ENCODE results near the gene TGM1. TPM values are rescaled to one million over a fixed set of nuclear protein-coding genes. Genes with fewer than 3 reads are reported as not detected.

The TGM1 gene
- total and polyA plus RNA-seq, 7 donors, result 0.33 to 2.7 (median 0.89) TPM; not detected in 1

DNA sequence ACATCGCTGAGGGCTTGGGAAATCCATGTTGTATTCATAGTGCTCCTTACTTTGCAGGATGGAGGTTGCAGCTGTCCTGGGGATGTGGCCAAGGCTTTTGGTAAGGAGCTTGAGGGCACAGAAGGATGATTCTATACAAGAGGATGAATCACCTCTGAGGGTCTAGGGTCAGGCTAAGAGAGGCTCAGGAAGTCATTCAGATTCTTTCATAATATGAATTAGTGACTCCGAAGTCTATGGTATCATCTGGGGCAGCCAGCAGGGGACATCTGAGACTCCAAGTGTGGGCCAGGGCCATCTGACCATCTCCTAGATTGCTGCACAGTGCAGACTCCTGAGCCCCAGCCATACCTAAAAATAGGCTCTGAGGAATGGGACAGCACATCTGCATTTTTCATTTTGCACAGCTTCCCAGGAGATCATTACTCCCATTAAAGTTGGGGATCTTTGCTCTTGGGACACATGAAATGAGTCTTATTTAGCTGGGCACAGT, 25.5 kb downstream of the TGM1 start:
- TF ChIP-seq, protein P1, sequence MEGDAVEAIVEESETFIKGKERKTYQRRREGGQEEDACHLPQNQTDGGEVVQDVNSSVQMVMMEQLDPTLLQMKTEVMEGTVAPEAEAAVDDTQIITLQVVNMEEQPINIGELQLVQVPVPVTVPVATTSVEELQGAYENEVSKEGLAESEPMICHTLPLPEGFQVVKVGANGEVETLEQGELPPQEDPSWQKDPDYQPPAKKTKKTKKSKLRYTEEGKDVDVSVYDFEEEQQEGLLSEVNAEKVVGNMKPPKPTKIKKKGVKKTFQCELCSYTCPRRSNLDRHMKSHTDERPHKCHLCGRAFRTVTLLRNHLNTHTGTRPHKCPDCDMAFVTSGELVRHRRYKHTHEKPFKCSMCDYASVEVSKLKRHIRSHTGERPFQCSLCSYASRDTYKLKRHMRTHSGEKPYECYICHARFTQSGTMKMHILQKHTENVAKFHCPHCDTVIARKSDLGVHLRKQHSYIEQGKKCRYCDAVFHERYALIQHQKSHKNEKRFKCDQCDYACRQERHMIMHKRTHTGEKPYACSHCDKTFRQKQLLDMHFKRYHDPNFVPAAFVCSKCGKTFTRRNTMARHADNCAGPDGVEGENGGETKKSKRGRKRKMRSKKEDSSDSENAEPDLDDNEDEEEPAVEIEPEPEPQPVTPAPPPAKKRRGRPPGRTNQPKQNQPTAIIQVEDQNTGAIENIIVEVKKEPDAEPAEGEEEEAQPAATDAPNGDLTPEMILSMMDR (IDR thresholded peaks at IDR 0.05), result no peak
- no peak for TF ChIP-seq EP300 (IDR thresholded peaks at IDR 0.05)
- no peak for TF ChIP-seq POLR2AphosphoS5 (IDR thresholded peaks at IDR 0.05)
- no peak for TF ChIP-seq POLR2A (IDR thresholded peaks at IDR 0.05)
- 92 to 97% methylated on average over 2 of the region's 2 CpGs for WGBS, 2 donors
- no peaks in the 10 kb centered on the region for H3K9me3 ChIP-seq
- H3K36me3 ChIP-seq, result peaks cover 30 to 70% (median 45%) of the 10 kb centered on the region in 4 donors
- DNase-seq, result no peak
- no peaks in the 10 kb centered on the region for H3K27me3 ChIP-seq
- H3K4me3 ChIP-seq, result no peak overlapping the region
- no peak overlapping the region for H3K27ac ChIP-seq
- intact Hi-C loops (cut with DNase I), result no loop called here
- H3K4me1 ChIP-seq, result peaks cover 0 to 52% (median 45%) of the 10 kb centered on the region in 4 donors

DNA sequence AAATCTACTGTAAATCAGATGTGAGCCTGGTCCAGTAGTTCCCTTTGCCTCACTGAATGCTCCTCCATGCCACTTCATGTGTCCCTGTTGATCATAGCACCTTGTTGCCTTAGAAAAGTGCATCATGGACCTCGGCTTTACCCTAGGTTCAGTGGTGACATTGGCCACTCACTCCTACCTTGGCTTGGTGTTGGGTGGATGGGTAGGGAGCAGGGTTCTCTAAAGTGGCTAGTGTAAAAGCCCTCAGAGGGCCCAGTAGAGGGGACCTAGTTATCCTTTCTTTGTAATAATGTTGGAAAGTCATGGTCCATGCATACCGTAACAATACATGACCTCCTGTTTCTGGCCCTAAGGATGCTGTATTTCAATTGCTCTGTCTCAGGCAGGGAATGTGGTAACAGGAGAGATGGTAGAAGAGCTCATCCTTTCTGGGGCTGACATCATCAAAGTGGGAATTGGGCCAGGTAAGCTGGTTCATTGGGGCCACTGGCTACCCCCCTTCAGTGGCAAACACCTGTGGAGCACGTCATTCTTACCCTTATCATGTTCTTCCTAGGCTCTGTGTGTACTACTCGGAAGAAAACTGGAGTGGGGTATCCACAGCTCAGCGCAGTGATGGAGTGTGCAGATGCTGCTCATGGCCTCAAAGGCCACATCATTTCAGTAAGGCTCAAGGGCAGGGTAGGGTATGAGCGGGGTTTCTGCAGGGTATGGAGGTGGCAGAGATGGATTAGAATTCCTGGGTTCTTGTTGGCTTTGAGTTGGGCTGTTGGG, 26.1 kb downstream of the TGM1 start:
- no peaks in the 10 kb centered on the region for H3K9me3 ChIP-seq
- H3K36me3 ChIP-seq, result peaks cover 30 to 70% (median 45%) of the 10 kb centered on the region in 4 donors
- H3K27ac ChIP-seq, result no peak overlapping the region
- no peak for DNase-seq
- intact Hi-C loops (cut with DNase I), result no loop called here
- TF ChIP-seq EP300 (IDR thresholded peaks at IDR 0.05), result no peak
- TF ChIP-seq, protein P1 (IDR thresholded peaks at IDR 0.05), result no peak
- peaks cover 0 to 52% (median 45%) of the 10 kb centered on the region in 4 donors for H3K4me1 ChIP-seq
- no peak overlapping the region for H3K4me3 ChIP-seq
- 93 to 97% methylated on average over 6 of the region's 6 CpGs for WGBS, 2 donors
- H3K27me3 ChIP-seq, result no peaks in the 10 kb centered on the region

GRCh38 chr14:24235804-24236688, 26.9 kb downstream of the TGM1 start:
- H3K4me1 ChIP-seq, result peaks cover 0 to 51% (median 43%) of the 10 kb centered on the region in 4 donors
- 92 to 94% methylated on average over 5 of the region's 5 CpGs for whole genome bisulfite sequencing, 2 donors
- peaks cover 30 to 67% (median 44%) of the 10 kb centered on the region in 4 donors for H3K36me3 ChIP-seq
- intact Hi-C loops (cut with DNase I), result no loop called here
- H3K9me3 ChIP-seq, result no peaks in the 10 kb centered on the region
- H3K27ac ChIP-seq, result no peak overlapping the region
- no peaks in the 10 kb centered on the region for H3K27me3 ChIP-seq
- H3K4me3 ChIP-seq, result no peak overlapping the region
- no peak for DNase-seq
- TF ChIP-seq, protein P1 (IDR thresholded peaks at IDR 0.05), result no peak
- TF ChIP-seq POLR2AphosphoS5 (IDR thresholded peaks at IDR 0.05), result no peak
- TF ChIP-seq POLR2A (IDR thresholded peaks at IDR 0.05), result no peak
- no peak for TF ChIP-seq EP300 (IDR thresholded peaks at IDR 0.05)

DNA sequence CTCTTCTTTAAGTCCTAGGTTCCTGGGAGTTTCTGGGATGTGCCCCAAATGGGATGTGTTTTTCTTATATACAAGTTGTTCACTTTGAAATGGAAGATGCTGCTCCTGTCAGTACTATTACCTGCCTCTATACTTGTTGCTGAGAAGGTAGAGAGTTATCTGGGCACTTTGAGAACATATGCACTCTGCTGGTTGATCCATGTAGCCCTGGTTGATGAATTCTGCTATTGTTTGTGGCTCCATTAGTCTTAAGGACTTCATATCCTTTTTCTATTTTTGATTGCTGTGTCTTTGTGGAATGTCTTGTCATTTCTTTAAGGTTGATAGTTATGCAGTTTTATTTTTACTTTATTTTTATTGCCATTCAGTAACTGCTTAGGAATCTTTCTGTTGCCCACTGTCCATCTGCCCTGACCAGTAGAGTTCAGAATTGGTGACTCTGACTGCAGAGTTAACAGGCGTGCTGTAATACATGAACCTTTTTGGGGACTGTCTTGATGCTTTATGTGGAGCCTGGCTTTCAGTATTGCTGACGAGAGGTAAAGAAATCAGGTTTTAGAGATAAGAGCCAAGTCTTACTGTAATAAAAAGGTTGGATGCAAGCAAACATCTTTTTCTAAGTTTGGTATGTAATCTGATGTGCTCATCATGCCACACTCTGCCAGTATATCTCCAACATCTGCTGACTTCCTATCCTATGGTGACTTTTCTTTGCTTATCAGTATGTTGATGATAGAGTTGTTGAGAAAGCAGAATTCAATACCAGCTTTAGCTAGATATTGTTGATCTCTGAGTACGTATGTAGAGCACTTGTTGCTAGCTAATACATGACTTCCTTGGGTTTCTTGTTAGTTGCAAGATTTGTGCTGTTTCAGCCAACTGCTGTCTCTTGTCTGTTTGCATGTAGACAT, 28.6 kb downstream of the TGM1 start:
- TF ChIP-seq EP300 (IDR thresholded peaks at IDR 0.05) (no peak), POLR2A (IDR thresholded peaks at IDR 0.05) (no peak), POLR2AphosphoS5 (IDR thresholded peaks at IDR 0.05) (no peak)
- TF ChIP-seq, protein P1 (IDR thresholded peaks at IDR 0.05), result no peak
- H3K4me3 ChIP-seq, result no peak overlapping the region

More for the DNA sequence above, 28.6 kb downstream of the TGM1 start:
- 89 to 96% methylated on average over 3 of the region's 3 CpGs for WGBS, 2 donors
- Histone ChIP-seq H3K27me3 (no peaks in the 10 kb centered on the region), H3K36me3 (peaks cover 16 to 50% (median 29%) of the 10 kb centered on the region in 4 donors), H3K4me1 (peaks cover 0 to 38% (median 32%) of the 10 kb centered on the region in 4 donors), H3K27ac (peak overlapping the region in 2 of 4 donors; percentile 18 to 93), H3K9me3 (no peaks in the 10 kb centered on the region)
- intact Hi-C loops (cut with DNase I), result loop anchor here (5.0 kb wide), 1 partner anchor 87 kb away; the partner anchor contains the start of genes PSME2 and RNF31
- DNase-seq, result no peak

All from sigmoid colon (tissue), 7 donors.